ENCODE measurements around the gene LDHB.

The LDHB gene

GRCh38 chr12:21657326-21658077, at the start of gene LDHB:
TSS of gene LDHB (minus strand) at chr12:21657842. CDS start at chr12:21654671, 3,171 bp downstream.
- TF ChIP-seq, protein P1, sequence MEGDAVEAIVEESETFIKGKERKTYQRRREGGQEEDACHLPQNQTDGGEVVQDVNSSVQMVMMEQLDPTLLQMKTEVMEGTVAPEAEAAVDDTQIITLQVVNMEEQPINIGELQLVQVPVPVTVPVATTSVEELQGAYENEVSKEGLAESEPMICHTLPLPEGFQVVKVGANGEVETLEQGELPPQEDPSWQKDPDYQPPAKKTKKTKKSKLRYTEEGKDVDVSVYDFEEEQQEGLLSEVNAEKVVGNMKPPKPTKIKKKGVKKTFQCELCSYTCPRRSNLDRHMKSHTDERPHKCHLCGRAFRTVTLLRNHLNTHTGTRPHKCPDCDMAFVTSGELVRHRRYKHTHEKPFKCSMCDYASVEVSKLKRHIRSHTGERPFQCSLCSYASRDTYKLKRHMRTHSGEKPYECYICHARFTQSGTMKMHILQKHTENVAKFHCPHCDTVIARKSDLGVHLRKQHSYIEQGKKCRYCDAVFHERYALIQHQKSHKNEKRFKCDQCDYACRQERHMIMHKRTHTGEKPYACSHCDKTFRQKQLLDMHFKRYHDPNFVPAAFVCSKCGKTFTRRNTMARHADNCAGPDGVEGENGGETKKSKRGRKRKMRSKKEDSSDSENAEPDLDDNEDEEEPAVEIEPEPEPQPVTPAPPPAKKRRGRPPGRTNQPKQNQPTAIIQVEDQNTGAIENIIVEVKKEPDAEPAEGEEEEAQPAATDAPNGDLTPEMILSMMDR (IDR thresholded peaks at IDR 0.05; ENCODE audit: insufficient read depth, low read depth, low read length, missing control alignments) = no peak
- peak; percentile 92 for DNase-seq (ENCODE audit: low read depth)
- peak within 1 kb of the TSS; percentile 80 for H3K4me3 ChIP-seq (ENCODE audit: low read length)

- no peak for DNase-seq (ENCODE audit: low read depth)
- H3K4me3 ChIP-seq (ENCODE audit: low read length) = no peak overlapping the region
- TF ChIP-seq, protein P1 (IDR thresholded peaks at IDR 0.05; ENCODE audit: insufficient read depth, low read depth, low read length, missing control alignments) = no peak
These were observed 47.2 kb upstream of the LDHB start for GRCh38 chr12:21704847-21705246.

GRCh38 chr12:21699851-21700250, 42.2 kb upstream of the LDHB start:
- TF ChIP-seq, protein P1 (IDR thresholded peaks at IDR 0.05; ENCODE audit: insufficient read depth, low read depth, low read length, missing control alignments) = no peak
- no peak overlapping the region for H3K4me3 ChIP-seq (ENCODE audit: low read length)
- no peak for DNase-seq (ENCODE audit: low read depth)

DNA sequence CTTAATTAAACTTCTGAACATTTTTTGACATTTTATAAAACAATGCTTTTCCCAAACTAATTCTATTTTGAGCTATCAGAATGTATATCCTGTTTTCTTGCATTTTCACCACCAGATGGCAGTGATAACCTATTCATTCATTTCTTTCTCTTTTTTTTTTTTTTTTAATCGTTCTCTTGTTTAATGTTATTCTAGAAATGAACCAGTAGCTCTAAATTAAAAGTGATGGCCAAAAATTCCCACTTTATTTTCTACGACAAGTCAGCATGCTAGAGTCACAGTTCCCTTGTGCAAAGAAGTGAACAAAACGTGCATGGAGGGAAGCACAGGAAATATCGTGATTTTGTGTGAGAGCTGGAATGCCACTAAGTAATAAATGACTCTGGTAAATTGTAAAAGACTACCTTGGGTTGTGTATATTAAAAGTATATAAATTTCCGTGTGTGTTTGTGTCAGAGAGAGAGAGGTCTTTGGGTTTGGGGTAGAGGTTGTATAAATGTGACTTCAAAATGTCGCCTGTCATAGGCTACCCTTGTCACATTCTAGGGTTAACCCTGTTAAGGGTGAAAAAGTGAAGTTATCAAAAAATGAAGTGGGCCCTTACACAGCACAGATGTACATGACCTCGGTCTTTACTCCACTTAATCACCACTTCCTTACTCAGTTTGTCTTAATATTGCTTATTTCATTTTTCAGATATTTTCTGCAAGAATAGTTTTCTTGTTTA, 40.4 kb upstream of the LDHB start:
- TF ChIP-seq, protein P1 (IDR thresholded peaks at IDR 0.05; ENCODE audit: insufficient read depth, low read depth, low read length, missing control alignments) = peak; percentile 37
- H3K4me3 ChIP-seq (ENCODE audit: low read length) = no peak overlapping the region
- peak; percentile 41 for DNase-seq (ENCODE audit: low read depth)

DNA sequence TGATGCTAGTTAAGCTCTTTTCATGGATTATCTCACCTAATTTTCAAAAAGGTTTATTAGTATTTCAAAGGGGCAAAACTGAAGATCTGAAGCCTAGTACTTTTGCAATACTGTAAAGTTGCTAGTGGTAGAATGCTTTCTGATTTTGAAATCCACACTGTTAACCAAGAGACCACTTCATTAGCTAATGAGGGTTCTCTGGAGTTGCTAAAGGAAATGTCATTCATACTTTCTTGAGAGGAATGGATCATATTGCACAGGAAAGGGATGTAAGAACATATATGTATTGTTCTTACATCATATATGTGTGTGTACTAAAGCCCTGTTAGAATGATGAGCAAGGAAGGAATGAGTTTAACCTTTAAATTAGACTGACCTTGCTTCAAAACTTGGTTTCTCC, 39.0 kb upstream of the LDHB start:
- no peak for DNase-seq (ENCODE audit: low read depth)
- TF ChIP-seq, protein P1 (IDR thresholded peaks at IDR 0.05; ENCODE audit: insufficient read depth, low read depth, low read length, missing control alignments) = no peak
- no peak overlapping the region for H3K4me3 ChIP-seq (ENCODE audit: low read length)

DNA sequence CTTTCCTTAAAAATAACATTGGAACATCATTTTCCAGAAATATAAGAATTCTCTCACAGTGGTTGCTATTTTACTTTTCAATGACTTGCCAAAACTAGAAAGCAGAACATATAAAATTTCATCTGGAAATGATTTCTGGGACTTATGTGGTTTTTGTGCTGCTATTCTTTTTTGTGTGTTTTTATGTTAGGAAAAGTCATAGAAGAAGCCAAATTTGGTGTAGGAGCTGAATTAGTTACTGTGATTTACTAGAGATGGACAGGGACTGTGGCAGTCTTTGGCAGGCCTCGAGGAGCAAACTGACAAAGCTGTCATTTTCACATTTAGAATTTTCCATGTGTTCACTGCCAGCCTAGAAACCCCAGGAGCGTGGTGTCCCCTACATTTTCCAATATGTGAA, 38.3 kb upstream of the LDHB start:
- no peak overlapping the region for H3K4me3 ChIP-seq (ENCODE audit: low read length)
- no peak for DNase-seq (ENCODE audit: low read depth)
- TF ChIP-seq, protein P1 (IDR thresholded peaks at IDR 0.05; ENCODE audit: insufficient read depth, low read depth, low read length, missing control alignments) = no peak

All from epithelial cell of esophagus (primary cell).